GM18861 (cell line): ENCODE results near the gene TAF5L.
A peak's percentile ranks its signal among the peaks of the same experiment; 100 is the strongest.
"Not testable (repeated sequence)": the region's sequence is repeated elsewhere in the genome, so short reads cannot be mapped to it uniquely, and the experiment has no call there.

Source experiments
- ATAC-seq: cut with Tn5 transposase; IDR thresholded peaks from one replicate; pipeline ENCODE4 v1.9.1; 2021; ENCODE audit not compliant: unreplicated experiment

The TAF5L gene

GRCh38 chr1:229608590-229608989 is 17.3 kb downstream of the TAF5L start:
- ATAC-seq: no peak

GRCh38 chr1:229607370-229607769 is 18.6 kb downstream of the TAF5L start:
- ATAC-seq: no peak

- ATAC-seq: no peak
These were observed 22.4 kb downstream of the TAF5L start for GRCh38 chr1:229603371-229604005.

GRCh38 chr1:229600229-229600628 is 25.7 kb downstream of the TAF5L start:
- no peak for ATAC-seq

- no peak for ATAC-seq
These were observed 26.5 kb downstream of the TAF5L start for GRCh38 chr1:229599218-229599954.

GRCh38 chr1:229597877-229598276 is 28.0 kb downstream of the TAF5L start:
- ATAC-seq: no peak

GRCh38 chr1:229596925-229597699 is 28.8 kb downstream of the TAF5L start:
- no peak for ATAC-seq

- ATAC-seq: not testable (repeated sequence)
These were observed 30.0 kb downstream of the TAF5L start for GRCh38 chr1:229595876-229596275.

GRCh38 chr1:229594227-229595008 is 31.5 kb downstream of the TAF5L start:
- ATAC-seq: no peak

- no peak for ATAC-seq
These were observed 32.1 kb downstream of the TAF5L start for GRCh38 chr1:229593800-229594199.

GRCh38 chr1:229590119-229590518 is 35.8 kb downstream of the TAF5L start:
- no peak for ATAC-seq

GRCh38 chr1:229585338-229585737 is 40.6 kb downstream of the TAF5L start:
- no peak for ATAC-seq

- no peak for ATAC-seq
These were observed 43.2 kb downstream of the TAF5L start for GRCh38 chr1:229582715-229583114.

GRCh38 chr1:229582011-229582694 is 43.8 kb downstream of the TAF5L start:
- ATAC-seq: no peak

- ATAC-seq: no peak
These were observed 44.4 kb downstream of the TAF5L start for GRCh38 chr1:229581485-229581884.

GRCh38 chr1:229579059-229579673 is 46.8 kb downstream of the TAF5L start:
- peak; percentile 85 for ATAC-seq

- ATAC-seq: peak; percentile 39
These were observed 47.5 kb downstream of the TAF5L start for GRCh38 chr1:229578168-229579058.

GRCh38 chr1:229574679-229575442 is 51.1 kb downstream of the TAF5L start:
- no peak for ATAC-seq
